Lung microvascular endothelial cell (primary cell): ENCODE measurements around the gene ETV7. TPM values are rescaled to one million over a fixed set of nuclear protein-coding genes. Genes with fewer than 3 reads are reported as not detected.
"Not testable (repeated sequence)": the region's sequence is repeated elsewhere in the genome, so short reads cannot be mapped to it uniquely, and the experiment has no call there.

Source experiments
- DNase-seq, 2 donors: peaks; one replicate each; pipeline versions ENCODE4 v3.0.0 to v3.0.0-alpha.2; 2010; ENCODE audit warnings: low read depth in 2 of 2
- total RNA-seq: library from RNA; depleted of rRNA; stranded (reverse); fragments of >200 nt; gene quantifications from 2 replicates; pipeline ENCODE4 v1.2.1, GENCODE V29; 2014

The ETV7 gene
- total RNA-seq, 1 donor from 2014 or later: not detected

GRCh38 chr6:36364669-36365479 is 22.6 kb downstream of the ETV7 start:
- DNase-seq: peak in 1 of 2 donors; percentile 68

GRCh38 chr6:36364061-36364635 is 23.3 kb downstream of the ETV7 start:
- not testable (repeated sequence) for DNase-seq

DNA sequence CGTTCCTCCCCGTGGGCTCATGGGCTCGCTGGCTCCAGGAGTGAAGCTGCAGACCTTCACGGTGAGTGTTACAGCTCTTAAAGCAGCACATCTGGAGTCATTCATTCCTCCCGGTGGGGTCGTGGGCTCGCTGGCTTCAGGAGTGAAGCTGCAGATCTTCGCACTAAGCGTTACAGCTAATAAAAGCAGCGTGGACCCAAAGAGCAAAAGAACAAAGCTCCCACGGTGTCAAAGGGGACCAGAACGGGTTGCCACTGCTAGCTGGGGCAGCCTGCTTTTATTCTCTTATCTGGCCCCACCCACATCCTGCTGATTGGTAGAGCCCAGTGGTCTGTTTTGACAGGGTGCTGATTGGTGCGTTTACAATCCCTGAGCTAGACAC is 24.1 kb downstream of the ETV7 start:
- DNase-seq: not testable (repeated sequence)

GRCh38 chr6:36362551-36363370 is 24.7 kb downstream of the ETV7 start:
- DNase-seq: no peak

DNA sequence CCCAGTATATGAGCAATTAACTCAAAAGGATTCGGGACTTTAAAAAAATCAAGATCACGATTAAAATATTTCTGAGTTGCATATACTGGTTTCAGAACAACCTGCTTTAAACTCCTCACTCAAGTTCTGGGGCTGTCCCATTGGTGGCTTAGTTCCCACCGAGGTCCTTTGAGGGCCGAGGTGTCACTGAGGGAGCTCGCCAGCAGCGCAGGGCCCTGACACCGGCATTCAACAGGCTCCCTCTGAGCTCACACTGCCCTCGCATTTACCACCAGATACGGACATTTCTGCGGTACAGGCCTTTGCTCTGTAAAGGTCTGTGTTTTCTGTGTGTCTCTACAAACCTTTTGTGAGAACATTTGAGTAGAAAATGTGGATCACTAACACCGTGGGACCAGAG is 26.4 kb downstream of the ETV7 start:
- no peak for DNase-seq

- DNase-seq: peak; percentile 77 to 80
Observed at GRCh38 chr6:36360241-36361054, 27.0 kb downstream of the ETV7 start.

- peak; percentile 49 to 69 for DNase-seq
Observed at GRCh38 chr6:36358226-36358915, 29.1 kb downstream of the ETV7 start.

- DNase-seq: no peak
Observed at GRCh38 chr6:36357872-36358225, 29.6 kb downstream of the ETV7 start.

- DNase-seq: no peak
Observed at GRCh38 chr6:36355819-36356218, 31.6 kb downstream of the ETV7 start.

- DNase-seq: peak in 1 of 2 donors; percentile 44
Observed at GRCh38 chr6:36353411-36353915, 34.0 kb downstream of the ETV7 start.

DNA sequence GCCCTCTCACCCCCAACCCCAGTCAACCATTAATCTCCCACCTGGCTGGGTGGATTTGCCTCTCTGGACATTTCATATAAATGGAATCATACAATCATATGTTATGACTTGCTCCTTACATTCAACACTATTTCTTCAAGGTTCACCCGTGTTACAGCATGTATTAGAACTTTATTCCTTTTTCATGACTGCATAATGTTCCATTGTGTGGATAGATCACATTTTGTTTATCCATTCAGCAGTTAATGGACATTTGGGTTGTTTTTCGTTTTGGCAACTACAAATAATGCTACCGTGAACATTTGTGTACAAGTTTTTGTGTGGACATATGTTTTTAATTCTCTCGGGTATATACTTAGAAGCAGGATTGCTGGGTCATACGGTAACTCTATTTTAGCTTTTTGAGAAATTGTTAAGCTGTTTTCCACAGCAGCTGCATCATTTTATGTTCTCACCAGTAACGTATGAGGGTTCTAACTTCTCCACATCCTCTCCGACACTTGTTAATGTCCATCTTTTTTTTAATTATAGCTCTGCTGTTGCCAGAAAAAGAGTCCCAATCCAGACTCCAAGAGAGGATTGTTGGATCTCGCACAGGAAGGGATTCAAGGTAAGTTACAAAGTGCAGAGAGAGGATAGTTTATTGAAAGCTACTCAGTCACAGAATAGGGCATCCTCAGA is 34.9 kb downstream of the ETV7 start:
- no peak for DNase-seq

GRCh38 chr6:36350681-36351571 is 36.5 kb downstream of the ETV7 start:
- DNase-seq: peak; percentile 22 to 93

DNA sequence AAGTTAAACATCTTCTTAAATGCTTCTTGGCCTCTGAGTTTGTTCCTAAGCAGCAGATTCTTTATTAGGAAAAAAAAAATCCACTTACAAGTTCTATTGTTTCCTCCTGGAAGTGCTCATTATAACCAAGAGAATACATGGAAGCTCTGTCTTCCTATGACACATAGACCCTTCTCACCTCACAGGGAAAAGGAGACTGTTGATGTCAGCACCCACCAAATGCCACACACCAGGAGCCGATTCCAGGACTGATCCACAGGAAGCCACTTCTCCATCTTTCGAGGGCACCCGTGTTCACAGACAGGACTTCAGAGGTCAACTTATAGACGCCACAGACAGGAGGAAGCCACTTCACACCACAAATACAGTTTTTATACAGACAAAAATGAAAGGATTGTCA is 37.4 kb downstream of the ETV7 start:
- DNase-seq: peak; percentile 36 to 94

DNA sequence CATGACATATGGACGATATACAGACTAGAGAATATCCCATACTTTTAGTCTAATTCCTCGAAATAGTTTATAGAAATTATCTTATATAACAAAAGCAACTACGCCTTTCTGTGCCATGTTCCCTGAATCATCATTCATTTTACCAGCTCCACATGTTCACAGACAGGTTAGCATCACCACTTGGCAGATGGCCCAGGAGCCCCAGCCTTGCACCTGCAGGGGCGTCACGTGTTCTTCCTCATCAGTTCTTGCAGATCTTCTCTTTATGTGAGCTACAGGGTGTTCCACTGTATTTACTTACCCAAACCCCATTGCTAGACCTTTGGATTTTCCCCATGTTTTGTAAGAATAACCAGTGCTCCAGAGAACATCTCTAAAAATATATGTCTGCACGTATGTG is 38.2 kb downstream of the ETV7 start:
- DNase-seq: peak in 1 of 2 donors; percentile 24

DNA sequence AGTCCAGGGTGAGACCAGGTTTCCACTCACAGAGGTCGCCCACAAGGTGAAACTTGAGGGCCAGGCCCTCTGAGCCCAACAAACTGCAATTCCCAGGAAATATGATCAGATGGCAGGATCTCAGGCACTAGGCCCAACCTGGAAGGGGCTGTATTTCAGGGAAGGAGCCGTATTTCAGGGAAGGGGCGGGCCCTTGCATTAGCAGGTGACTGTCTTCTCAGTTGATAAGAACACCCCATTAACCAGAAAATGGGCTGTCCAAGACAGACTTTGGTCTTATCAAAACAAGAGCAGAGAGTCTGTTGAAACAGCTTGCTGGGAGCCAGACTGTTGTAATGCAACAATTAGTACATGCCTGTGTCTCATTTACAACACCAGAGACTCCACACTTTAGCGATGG is 39.8 kb downstream of the ETV7 start:
- no peak for DNase-seq

- no peak for DNase-seq
Observed at GRCh38 chr6:36346486-36347273, 40.8 kb downstream of the ETV7 start.

DNA sequence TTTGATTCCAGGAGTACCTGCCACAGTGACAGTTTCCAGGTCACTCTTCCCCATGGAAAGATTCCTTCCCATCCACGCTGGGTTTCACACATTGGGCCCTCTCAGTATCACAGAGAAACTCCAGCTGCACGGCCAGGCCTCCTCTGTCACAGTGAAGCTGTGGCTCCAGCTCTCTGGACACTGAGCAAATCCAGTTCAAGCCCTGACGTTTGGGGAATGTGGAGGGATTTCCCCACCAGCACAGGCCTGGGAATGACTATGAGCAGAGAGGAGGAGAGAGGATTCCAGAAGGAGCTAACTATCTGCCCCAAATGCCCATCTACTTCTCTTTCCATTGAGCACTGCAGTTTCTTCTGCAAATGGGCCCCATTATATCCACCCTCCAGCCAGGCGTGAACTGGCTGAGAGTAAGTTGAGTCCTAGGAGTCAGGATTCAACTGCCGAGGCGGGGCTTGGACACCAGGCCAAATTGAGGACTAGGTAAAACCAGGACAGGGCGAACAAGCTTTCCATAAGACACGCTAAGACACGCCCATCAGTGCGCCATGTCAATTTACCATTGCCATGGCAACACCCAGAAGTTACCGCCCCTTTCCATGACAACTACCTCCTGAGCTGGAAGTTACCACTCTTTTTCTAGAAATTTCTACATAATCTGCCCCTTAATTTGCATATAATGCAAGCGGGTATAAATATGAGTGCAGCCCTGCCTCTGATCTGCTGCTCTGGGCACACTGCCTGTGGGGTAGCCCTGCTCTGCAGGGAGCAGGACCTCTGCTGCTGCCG is 41.6 kb downstream of the ETV7 start:
- DNase-seq: peak in 1 of 2 donors; percentile 33
